ENCODE results near the gene C11orf98. TPM values are rescaled to one million over a fixed set of nuclear protein-coding genes. Genes with fewer than 3 reads are reported as not detected.
"Not testable (repeated sequence)": the region's sequence is repeated elsewhere in the genome, so short reads cannot be mapped to it uniquely, and the experiment has no call there.

C11orf98 gene
- total and polyA plus RNA-seq, 7 donors, result 24.6 to 183 (median 47.4) TPM

DNA sequence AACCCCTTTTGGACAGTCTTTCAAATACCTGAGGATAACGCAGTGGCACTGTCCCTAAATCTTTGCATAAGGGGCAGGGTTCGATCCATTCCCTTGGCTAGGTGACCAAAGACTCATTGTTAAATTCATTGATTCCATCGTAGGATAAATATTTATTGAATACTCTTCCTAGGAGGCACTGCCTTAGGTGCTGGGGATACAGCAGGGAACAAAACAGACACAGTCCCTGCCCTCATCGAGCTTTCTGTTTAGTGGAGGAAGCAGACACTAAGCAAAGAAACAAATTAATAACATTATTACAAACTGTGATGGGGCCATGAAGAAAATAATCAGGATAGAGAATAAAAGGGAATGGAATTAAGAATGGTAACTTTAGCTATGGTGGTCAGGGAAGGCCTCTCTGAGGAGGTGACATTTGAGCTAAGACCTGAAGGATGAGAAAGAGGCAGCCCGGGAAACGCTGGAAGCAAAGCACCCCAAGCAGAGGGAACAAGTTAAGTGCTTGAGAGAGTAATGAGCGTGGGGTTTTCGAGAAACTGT is 43.9 kb downstream of the C11orf98 start:
- 27 to 32% methylated on average over 8 of the region's 8 CpGs for WGBS, 2 donors

DNA sequence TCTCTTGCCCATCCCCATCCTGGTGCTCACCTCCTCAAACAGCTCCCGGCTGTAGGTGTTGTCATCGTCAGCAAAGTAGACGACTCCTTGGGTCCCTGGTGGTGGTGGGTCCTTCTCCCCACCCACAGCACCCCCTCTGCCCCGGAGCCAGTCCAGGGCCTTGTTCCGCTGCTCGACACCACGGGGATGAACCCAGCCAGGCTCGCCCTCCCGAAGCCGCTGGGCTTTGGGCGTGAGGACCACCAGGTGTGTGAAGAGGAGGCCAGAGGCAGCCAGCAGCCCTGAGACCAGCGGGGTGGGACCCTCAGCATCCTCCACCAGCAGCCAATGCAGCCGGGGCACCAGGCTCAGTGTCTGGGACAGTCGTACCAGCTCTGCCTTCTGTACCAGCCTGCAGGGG is 48.1 kb downstream of the C11orf98 start:
- Histone ChIP-seq H3K36me3 (peaks cover 0 to 42% (median 4%) of the 10 kb centered on the region in 4 donors), H3K4me1 (peaks cover 0 to 29% (median 24%) of the 10 kb centered on the region in 4 donors)
- intact Hi-C loops (cut with DNase I); DNase-seq; H3K27ac ChIP-seq; H3K27me3 ChIP-seq; H3K9me3 ChIP-seq; H3K4me3 ChIP-seq: not testable (repeated sequence)
- 95 to 97% methylated on average over 14 of the region's 14 CpGs for WGBS, 2 donors

More for the DNA sequence above, 43.9 kb downstream of the C11orf98 start:
- Histone ChIP-seq H3K4me3 (peak overlapping the region; percentile 60 to 87 (median 74)), H3K36me3 (peaks cover 12 to 40% (median 16%) of the 10 kb centered on the region in 4 donors), H3K4me1 (peaks cover 0 to 23% (median 19%) of the 10 kb centered on the region in 4 donors), H3K27ac (peak overlapping the region; percentile 84 to 93 (median 90)), H3K9me3 (no peaks in the 10 kb centered on the region), H3K27me3 (no peaks in the 10 kb centered on the region)
- DNase-seq, result no peak
- TF ChIP-seq, protein P1, sequence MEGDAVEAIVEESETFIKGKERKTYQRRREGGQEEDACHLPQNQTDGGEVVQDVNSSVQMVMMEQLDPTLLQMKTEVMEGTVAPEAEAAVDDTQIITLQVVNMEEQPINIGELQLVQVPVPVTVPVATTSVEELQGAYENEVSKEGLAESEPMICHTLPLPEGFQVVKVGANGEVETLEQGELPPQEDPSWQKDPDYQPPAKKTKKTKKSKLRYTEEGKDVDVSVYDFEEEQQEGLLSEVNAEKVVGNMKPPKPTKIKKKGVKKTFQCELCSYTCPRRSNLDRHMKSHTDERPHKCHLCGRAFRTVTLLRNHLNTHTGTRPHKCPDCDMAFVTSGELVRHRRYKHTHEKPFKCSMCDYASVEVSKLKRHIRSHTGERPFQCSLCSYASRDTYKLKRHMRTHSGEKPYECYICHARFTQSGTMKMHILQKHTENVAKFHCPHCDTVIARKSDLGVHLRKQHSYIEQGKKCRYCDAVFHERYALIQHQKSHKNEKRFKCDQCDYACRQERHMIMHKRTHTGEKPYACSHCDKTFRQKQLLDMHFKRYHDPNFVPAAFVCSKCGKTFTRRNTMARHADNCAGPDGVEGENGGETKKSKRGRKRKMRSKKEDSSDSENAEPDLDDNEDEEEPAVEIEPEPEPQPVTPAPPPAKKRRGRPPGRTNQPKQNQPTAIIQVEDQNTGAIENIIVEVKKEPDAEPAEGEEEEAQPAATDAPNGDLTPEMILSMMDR (IDR thresholded peaks at IDR 0.05), result no peak
- TF ChIP-seq POLR2AphosphoS5 (IDR thresholded peaks at IDR 0.05) (no peak), EP300 (IDR thresholded peaks at IDR 0.05) (no peak), POLR2A (IDR thresholded peaks at IDR 0.05) (no peak)
- intact Hi-C loops (cut with DNase I), result loop anchor here (5.0 kb wide), 1 partner anchor 106 kb away; the partner anchor contains the start of genes HNRNPUL2 and TTC9C

DNA sequence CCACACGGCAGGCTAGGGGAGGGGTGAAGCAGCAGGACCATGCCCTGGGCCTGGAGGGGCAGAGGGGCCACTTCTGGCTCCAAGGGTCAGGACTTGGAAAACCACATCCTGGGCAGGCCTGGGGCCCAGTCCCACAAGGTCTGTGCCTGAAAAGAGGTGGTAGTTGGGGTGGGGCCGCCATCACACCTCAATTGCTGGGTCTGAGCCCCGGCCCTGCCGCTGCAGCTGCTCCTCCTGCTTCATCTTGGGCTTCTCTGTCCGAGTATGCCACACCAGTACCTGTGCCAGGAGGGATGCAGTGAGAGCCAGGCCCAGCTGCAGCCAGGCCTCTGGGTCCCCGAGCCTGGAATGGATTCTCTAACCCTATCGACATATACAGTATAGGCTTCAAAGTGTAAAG is 49.5 kb downstream of the C11orf98 start:
- 90 to 92% methylated on average over 7 of the region's 7 CpGs for WGBS, 2 donors
- H3K9me3 ChIP-seq, result no peaks in the 10 kb centered on the region
- H3K27me3 ChIP-seq, result no peaks in the 10 kb centered on the region
- peaks cover 0 to 43% (median 4%) of the 10 kb centered on the region in 4 donors for H3K36me3 ChIP-seq
- no peak overlapping the region for H3K4me3 ChIP-seq
- no peak for DNase-seq
- peaks cover 0 to 34% (median 29%) of the 10 kb centered on the region in 4 donors for H3K4me1 ChIP-seq
- TF ChIP-seq POLR2AphosphoS5 (IDR thresholded peaks at IDR 0.05) (no peak), POLR2A (IDR thresholded peaks at IDR 0.05) (no peak), EP300 (IDR thresholded peaks at IDR 0.05) (no peak)
- TF ChIP-seq, protein P1 (IDR thresholded peaks at IDR 0.05), result no peak
- intact Hi-C loops (cut with DNase I), result no loop called here
- no peak overlapping the region for H3K27ac ChIP-seq

DNA sequence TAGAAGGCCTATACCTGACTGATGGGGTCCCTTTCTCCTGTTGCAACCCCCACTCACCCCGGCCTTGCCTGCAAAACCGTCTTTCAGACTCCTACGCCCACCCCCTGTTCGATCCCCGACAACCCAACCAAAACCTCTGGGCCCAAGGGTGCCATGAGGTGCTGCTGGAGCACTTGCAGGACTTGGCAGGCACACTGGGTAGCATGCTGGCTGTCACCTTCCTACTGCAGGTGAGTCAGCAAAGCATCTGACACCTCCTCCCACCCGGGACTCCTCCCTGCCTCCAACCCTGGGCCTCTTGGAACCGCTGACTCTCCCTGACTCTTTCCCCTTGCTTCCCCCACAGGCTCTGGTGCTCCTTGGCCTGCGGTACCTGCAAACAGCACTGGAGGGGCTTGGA is 50.7 kb downstream of the C11orf98 start:
- no peak overlapping the region for H3K4me3 ChIP-seq
- TF ChIP-seq, protein P1 (IDR thresholded peaks at IDR 0.05), result no peak
- no peak for TF ChIP-seq EP300 (IDR thresholded peaks at IDR 0.05)
- no peak for TF ChIP-seq POLR2A (IDR thresholded peaks at IDR 0.05)
- no peak for TF ChIP-seq POLR2AphosphoS5 (IDR thresholded peaks at IDR 0.05)
- peaks cover 0 to 55% (median 4%) of the 10 kb centered on the region in 4 donors for H3K36me3 ChIP-seq
- no peak for DNase-seq
- H3K4me1 ChIP-seq, result peaks cover 0 to 30% (median 24%) of the 10 kb centered on the region in 4 donors
- H3K9me3 ChIP-seq, result no peaks in the 10 kb centered on the region
- peak overlapping the region in 3 of 4 donors; percentile 88 to 100 (median 96) for H3K27ac ChIP-seq
- H3K27me3 ChIP-seq, result no peaks in the 10 kb centered on the region
- intact Hi-C loops (cut with DNase I), result loop anchor here (5.0 kb wide), 2 partner anchors 53 to 93 kb away; partner anchors contain the start of genes BSCL2, C11orf98, CSKMT and GNG3
- 67 to 78% methylated on average over 8 of the region's 8 CpGs for WGBS, 2 donors

DNA sequence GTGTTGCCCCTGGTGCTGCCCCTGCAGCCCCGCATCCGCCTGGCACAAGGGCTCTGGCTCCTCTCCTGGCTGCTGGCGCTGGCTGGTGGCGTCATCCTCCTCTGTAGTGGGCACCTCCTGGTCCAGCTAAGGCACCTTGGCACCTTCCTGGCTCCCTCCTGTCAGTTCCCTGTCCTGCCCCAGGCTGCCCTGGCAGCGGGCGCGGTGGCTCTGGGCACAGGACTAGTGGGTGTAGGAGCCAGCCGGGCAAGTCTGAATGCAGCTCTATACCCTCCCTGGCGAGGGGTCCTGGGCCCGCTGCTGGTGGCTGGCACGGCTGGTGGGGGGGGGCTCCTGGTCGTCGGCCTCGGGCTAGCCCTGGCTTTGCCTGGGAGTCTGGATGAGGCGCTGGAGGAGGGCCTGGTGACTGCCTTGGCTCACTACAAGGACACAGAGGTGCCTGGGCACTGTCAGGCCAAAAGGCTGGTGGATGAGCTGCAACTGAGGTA is 51.7 kb downstream of the C11orf98 start:
- peak; percentile 87 for DNase-seq
- peak overlapping the region; percentile 53 to 82 (median 62) for H3K4me3 ChIP-seq
- intact Hi-C loops (cut with DNase I), result loop anchor here (2.0 to 5.0 kb wide), 3 partner anchors 19 to 94 kb away; partner anchors contain the start of genes BSCL2, C11orf98, CSKMT and GNG3
- peaks cover 0 to 30% (median 24%) of the 10 kb centered on the region in 4 donors for H3K4me1 ChIP-seq
- H3K36me3 ChIP-seq, result peaks cover 0 to 58% (median 4%) of the 10 kb centered on the region in 4 donors
- H3K27me3 ChIP-seq, result no peaks in the 10 kb centered on the region
- TF ChIP-seq POLR2AphosphoS5 (IDR thresholded peaks at IDR 0.05), result peak in 1 of 4 donors; percentile 3
- TF ChIP-seq, protein P1 (IDR thresholded peaks at IDR 0.05), result no peak
- peak overlapping the region; percentile 88 to 100 (median 96) for H3K27ac ChIP-seq
- WGBS, 2 donors, result 36 to 65% methylated on average over 15 of the region's 15 CpGs
- no peaks in the 10 kb centered on the region for H3K9me3 ChIP-seq

All from sigmoid colon (tissue), 7 donors.